NOMO-1 (cell line): ENCODE measurements around the gene HNRNPA1.
"Not testable (repeated sequence)": the region's sequence is repeated elsewhere in the genome, so short reads cannot be mapped to it uniquely, and the experiment has no call there.

Experiments used
- DNase-seq, 2 experiments: peaks; one replicate each; lab custom pipeline; 2025; ENCODE audit not compliant: unreplicated experiment in 2 of 2; lab: John Stamatoyannopoulos, UW

Gene HNRNPA1

GRCh38 chr12:54273981-54274380 lies 6.5 kb upstream of the HNRNPA1 start:
- DNase-seq = no peak

GRCh38 chr12:54276368-54276767 lies 4.2 kb upstream of the HNRNPA1 start:
- no peak for DNase-seq

DNA sequence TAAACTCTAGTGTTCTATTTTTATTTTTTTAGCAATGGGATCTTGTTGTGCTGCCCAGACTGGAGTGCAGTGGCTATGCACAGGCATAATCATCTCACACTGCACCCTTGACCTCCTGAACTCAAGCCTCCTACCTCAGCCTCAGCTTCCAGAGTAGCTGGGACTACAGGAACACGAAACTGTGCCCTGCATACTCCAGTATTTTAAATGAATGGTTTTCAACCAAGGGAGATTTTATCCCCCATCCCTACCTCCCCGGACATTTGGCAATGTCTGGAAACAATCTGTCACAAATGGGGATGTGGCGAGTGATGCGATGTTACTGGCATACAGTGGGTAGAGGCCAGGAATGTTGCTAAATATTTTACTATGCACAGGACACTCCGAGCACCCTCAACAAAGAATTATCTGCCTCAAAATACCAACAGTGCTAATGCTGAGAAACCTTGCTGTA lies 2.7 kb upstream of the HNRNPA1 start:
- no peak for DNase-seq

GRCh38 chr12:54279227-54279631 lies 1.3 kb upstream of the HNRNPA1 start:
- no peak for DNase-seq

DNA sequence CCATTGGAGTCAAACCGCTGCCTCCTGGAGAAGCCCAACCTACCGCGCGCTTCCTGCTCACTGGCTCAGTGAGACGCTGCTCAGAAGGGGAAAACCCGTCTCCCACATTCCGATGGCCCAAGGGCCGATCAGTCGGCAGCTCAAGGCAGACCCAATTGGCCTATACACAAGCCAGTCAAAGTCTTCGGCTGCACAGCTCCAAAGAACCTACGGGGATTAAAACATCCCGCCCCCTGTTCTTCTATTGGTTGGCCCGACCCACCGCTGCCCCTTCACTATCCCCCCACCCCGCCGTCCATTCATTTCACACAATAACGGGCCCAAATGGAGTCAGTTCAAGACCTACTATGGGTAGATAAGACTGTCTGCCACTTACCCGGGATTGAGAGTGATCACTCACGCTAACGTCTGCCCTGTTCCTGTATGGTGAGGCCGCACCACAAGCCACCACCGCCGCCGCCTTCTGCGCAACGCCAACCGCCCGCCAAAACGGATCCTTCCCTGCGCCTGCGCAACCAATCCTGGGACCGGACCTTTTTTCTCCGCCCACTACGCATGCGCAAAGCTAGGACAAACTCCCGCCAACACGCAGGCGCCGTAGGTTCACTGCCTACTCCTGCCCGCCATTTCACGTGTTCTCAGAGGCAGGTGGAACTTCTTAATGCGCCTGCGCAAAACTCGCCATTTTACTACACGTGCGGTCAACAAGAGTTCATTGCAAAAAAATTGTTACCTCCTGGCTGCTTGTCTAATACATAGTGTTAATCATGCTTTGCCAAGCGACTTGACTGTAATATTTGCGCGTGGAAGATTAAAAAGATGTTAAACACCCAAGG lies 676 bp upstream of the HNRNPA1 start, which contains the start of gene CBX5:
Gene CBX5 (minus strand): TSS at position 491 of the 836 bp plus-strand sequence. CDS start 22,472 bp downstream, outside the sequence.
- peak; percentile 98 to 99 for DNase-seq

GRCh38 chr12:54281261-54281638 lies 724 bp downstream of the HNRNPA1 start:
- DNase-seq = not testable (repeated sequence)

GRCh38 chr12:54281694-54282093 lies 1.2 kb downstream of the HNRNPA1 start:
- not testable (repeated sequence) for DNase-seq

GRCh38 chr12:54282949-54283593 lies 2.5 kb downstream of the HNRNPA1 start:
- DNase-seq = no peak

DNA sequence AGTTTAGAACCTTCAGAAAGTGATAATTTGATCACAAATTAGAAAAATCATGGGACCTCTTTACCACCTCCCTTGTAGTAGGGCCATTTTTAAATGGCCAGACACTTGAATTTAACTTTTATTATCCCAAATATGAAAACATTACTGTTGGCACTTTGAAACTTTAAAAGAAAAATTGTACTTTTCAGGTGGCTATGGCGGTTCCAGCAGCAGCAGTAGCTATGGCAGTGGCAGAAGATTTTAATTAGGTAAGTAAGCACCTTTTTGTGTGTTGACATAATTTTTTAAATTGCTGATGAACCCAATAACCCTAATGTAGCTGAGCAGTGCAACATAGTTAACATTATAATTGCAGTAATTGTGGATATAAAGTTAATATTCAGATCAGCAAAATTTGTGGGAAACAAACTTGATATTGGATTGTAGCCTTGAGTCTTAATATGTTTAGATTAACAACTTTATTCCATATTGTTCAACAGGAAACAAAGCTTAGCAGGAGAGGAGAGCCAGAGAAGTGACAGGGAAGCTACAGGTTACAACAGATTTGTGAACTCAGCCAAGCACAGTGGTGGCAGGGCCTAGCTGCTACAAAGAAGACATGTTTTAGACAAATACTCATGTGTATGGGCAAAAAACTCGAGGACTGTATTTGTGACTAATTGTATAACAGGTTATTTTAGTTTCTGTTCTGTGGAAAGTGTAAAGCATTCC lies 3.7 kb downstream of the HNRNPA1 start:
- DNase-seq = not testable (repeated sequence)

GRCh38 chr12:54285150-54286041 lies 4.9 kb downstream of the HNRNPA1 start:
- no peak for DNase-seq

DNA sequence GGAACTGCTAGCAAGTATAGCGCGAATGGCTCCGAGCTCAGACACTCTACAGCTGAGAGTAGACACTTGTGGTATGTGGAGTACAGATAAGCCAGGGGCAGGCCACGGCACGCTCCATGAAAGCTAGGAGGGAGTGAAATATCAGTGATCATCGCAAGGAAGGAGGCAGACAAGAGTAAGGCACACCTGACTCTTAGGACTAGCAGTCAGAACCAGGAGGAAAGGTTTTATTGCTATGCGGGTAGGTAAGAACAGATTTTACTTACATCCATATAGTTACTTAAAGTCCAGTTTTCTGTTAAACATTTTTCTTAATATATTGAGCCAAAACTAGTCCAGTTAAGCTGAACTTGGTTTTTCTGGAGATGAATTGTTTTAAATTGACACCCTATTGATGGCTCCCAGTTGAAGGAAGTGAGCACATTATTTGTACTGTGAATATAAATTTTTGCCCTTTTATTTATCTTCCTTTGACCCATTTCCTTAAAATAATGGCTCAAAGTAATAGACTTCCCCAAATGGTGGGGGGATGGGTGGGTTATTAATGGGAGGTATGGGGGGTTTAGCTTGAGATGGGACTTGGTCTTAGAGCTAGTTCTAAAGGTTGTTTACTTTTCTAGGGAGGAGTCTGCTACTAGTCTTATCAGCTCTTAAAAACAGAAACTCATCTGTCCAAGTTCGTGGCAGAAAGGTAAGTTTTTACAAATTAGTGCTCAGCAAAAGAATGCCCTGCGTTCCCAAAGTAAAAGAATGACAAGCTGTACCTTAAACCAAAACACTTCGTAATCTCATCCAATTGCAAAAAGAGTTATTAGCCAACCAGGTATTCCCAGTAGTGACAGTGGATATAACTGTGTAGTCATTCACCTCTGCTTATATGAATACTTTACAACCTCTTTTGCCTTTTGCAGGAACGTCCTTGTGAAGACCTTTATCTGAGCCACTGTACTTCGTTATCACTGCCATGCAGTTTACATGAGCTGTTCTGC lies 5.8 kb downstream of the HNRNPA1 start:
- no peak for DNase-seq

GRCh38 chr12:54287261-54288157 lies 7.0 kb downstream of the HNRNPA1 start:
- DNase-seq = no peak

GRCh38 chr12:54292083-54292930 lies 11.8 kb downstream of the HNRNPA1 start:
- no peak for DNase-seq

- DNase-seq = no peak
These were observed 12.4 kb downstream of the HNRNPA1 start for GRCh38 chr12:54292931-54293241.

- peak; percentile 41 to 52 for DNase-seq
These were observed 13.8 kb downstream of the HNRNPA1 start for GRCh38 chr12:54294152-54294952.

DNA sequence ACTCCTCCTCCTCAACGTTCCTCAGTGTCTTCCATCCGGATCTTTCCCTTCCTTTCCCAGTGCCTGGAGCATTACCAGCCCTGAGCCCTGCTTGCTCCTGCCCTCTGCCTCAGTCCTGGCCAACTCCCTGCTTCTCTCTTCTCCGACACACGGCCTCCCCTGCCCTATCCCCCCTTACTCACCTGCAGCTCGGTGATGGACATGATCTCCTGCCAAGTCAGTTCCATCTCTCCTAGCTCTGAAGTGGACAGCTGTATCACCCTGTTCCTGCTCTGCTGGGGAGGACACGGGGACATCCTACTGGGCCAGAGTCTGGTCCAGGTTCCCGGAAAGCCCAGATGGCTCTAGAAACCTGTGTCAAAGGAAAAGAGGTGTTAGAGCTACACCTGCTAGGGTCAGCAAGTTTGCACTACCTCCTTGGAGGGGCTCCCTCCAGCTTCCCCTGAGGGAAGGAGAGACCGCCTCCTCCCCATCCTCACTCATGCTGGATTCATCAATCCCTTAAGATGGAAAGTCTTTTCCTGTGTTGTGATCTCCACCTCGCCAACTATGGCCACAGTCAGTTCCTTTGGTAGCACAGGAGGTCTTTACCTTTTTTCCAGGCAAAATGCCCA lies 14.5 kb downstream of the HNRNPA1 start:
- DNase-seq = no peak
